RWPE1 (cell line): ENCODE measurements around the gene RBFOX2.
"Not testable (repeated sequence)": the region's sequence is repeated elsewhere in the genome, so short reads cannot be mapped to it uniquely, and the experiment has no call there.

Experiments used
- CTCF ChIA-PET: fragments of 350-600 bp; sonication (Branson Sonifier 250); formaldehyde crosslinking; extraction: SDS; loops from one replicate; lab custom pipeline; 2021; lab: Yijun Ruan, JAX
- POLR2A ChIA-PET: fragments of 400-600 bp; formaldehyde crosslinking; extraction: SDS; loops from one replicate; lab custom pipeline; 2020; ENCODE audit warnings: antibody characterized with exemption; ENCODE audit not compliant: low non-redundant PET; lab: Yijun Ruan, JAX
- DNase-seq: peaks from one replicate; pipeline ENCODE4 v3.0.0; 2012; ENCODE audit warnings: low spot score
- H3K27ac ChIP-seq: fragments of 450-650 bp; 2 replicates; pipeline ENCODE4 v1.5.1; 2017
- TF ChIP-seq, protein P1 (sequence below): fragments of 450-650 bp; conservative IDR thresholded peaks from 2 replicates; pipeline ENCODE4 v1.5.1; 2017; ENCODE audit warnings: low read depth, mild to moderate bottlenecking

The RBFOX2 gene

DNA sequence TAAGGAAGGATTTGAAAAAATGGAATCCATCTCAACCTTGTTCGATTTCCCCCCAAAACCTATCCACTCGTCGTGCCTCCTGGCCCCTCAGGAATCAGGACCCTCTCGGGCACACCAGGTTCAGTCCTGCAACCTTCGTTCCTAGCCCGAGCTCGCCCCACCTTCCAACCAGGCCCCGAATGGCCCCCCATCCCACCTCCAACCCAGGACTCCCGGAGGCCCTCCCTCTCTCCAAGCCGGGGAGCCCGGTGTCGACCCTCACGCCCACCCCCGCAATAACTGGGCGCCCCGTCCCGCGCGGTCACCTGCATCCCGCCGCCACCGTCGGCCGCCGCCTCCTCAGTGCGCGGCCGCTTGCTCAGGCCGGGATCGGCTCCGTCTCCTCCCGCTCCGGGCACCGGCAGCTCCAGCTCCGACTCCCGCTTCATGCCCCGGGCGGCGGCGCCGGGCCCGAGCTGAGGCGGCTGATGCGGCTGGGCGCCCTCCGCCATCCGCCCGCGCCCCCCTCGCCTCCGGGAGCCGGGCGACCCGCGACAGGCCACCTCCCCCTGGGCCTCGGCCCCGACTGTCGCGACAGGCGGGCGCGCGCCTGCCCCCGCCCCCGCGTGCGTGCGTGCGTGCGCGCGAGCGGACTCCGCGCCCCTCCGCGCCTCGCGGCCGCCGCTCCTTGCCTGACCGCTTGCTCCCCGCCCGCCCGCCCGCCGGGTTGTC lies 534 bp downstream of the RBFOX2 start:
- TF ChIP-seq, protein P1, sequence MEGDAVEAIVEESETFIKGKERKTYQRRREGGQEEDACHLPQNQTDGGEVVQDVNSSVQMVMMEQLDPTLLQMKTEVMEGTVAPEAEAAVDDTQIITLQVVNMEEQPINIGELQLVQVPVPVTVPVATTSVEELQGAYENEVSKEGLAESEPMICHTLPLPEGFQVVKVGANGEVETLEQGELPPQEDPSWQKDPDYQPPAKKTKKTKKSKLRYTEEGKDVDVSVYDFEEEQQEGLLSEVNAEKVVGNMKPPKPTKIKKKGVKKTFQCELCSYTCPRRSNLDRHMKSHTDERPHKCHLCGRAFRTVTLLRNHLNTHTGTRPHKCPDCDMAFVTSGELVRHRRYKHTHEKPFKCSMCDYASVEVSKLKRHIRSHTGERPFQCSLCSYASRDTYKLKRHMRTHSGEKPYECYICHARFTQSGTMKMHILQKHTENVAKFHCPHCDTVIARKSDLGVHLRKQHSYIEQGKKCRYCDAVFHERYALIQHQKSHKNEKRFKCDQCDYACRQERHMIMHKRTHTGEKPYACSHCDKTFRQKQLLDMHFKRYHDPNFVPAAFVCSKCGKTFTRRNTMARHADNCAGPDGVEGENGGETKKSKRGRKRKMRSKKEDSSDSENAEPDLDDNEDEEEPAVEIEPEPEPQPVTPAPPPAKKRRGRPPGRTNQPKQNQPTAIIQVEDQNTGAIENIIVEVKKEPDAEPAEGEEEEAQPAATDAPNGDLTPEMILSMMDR, result no peak
- peak overlapping the region; percentile 89 for H3K27ac ChIP-seq
- peak; percentile 64 for DNase-seq
- ChIA-PET CTCF (interaction anchor here (1.9 kb wide), 1 partner anchor 38 kb away, joined by 13 read pairs; no protein-coding TSS in a partner anchor), POLR2A (interaction anchor here (0.5 kb wide), 1 partner anchor 38 kb away, joined by 3 read pairs; no protein-coding TSS in a partner anchor)

DNA sequence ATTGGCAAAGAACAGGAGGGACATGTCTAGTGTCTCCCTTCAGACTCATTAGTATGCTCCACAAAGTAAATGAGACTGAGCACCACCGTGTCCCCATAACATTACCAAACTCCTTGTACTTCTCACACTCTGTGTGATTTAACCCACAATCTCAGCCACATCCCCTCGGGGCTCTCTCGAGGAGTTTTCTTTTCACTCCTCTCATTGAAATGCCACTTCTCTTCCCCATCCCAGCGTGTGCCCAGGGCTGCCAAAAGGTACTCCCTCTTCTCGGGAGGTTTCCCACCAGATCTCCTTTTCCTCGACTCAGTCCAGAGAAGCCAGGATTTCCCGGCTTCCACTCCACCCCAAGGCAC lies 1.1 kb downstream of the RBFOX2 start:
- TF ChIP-seq, protein P1, result no peak
- ChIA-PET CTCF (interaction anchor here (0.6 kb wide), 1 partner anchor 13 kb away, joined by 3 read pairs; no protein-coding TSS in a partner anchor), POLR2A (no interaction called here)
- peak overlapping the region; percentile 89 for H3K27ac ChIP-seq
- no peak for DNase-seq

DNA sequence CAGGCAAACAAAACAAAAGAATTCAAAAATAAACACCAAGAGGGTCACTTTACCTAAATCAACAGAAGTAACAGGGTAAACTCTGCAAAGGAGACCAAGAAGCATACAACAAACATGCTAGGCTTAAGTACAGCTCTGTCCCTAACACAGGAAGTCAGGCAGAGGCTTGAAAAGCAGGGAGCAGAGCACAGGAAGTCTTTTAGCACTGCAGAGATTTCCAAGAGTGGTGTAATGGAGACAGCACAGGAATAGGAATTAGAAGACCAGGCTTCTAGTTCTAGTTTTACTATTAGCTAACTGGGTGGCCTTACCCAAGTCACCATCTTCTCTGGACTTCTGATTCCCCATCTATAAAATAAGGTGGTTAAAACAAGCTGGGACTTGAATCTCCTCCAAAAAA lies 1.9 kb downstream of the RBFOX2 start:
- ChIA-PET POLR2A (no interaction called here), CTCF (interaction anchor here (0.6 to 1.3 kb wide), 5 partner anchors 12 to 791 kb away, joined by 3 to 5 read pairs (median 3); no protein-coding TSS in a partner anchor)
- TF ChIP-seq, protein P1, result no peak
- no peak for DNase-seq
- H3K27ac ChIP-seq, result no peak overlapping the region

DNA sequence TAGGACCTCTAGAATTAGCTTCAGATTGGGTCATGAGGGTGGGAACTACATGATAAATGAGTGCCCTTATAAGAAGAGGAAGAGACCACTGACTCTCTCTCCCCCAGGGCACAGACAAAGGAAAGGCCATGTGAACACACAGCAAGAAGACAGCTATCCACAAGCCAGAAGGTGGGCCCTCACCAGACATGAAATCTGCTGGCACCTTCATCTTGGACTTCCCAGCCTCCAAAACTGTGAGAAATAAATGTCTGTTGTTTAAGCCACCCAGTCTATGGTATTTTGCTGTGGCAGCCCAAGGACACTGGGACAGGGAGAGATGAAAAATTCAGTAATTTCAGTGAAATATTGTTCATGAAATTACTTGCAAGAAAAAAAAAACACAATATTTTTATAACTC lies 5.9 kb downstream of the RBFOX2 start:
- CTCF ChIA-PET, result interaction anchor here (1.2 kb wide), 1 partner anchor 43 kb away, joined by 4 read pairs; no protein-coding TSS in a partner anchor
- POLR2A ChIA-PET, result no interaction called here
- DNase-seq, result no peak
- no peak overlapping the region for H3K27ac ChIP-seq
- TF ChIP-seq, protein P1, result no peak

DNA sequence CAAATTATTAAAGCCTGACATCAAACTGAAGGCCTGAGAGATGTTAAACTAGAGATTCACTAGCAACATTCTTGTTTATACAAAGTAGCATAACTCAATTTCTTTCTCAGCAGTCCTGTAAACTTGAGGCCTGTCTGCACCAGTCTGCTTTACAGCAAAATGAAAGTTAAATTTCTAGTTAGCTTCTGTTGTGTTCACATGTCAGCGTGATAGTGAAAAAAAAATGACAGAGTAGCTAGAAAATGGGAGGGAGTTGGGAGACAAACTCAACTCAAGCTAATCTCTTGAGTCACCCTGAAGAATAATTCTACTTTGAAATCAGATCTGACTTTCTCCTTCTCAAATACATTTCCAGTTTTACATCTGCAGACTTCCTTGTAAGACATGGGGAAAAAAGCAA lies 6.5 kb downstream of the RBFOX2 start:
- CTCF ChIA-PET, result interaction anchor here (0.6 kb wide), 1 partner anchor 15 kb away, joined by 3 read pairs; no protein-coding TSS in a partner anchor
- TF ChIP-seq, protein P1, result no peak
- POLR2A ChIA-PET, result no interaction called here
- DNase-seq, result no peak
- H3K27ac ChIP-seq, result no peak overlapping the region

DNA sequence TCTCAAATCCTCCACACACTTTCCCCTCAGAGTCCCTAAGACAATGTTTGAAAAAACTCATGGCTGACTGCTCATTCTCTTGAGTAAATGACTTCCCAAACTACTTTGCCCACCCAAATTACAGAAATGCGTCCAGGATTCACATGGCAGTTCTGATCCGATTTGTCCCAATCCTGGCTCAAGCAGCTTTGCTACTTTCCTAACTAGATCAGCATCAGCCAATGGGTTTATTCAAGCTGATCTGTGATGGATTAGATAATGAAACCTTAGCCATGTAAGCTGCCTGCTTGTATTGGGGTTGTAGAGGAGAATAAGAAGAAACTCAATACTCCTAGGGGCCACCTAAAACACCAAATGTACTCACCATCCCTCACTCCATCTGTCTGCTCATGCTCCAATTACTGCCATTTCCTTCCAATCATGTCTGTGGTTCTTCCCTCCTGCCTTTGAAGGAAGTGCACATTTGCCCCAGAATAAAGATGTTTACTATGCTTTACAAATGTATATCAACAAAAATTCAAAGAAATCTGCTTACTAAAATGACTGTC lies 6.9 kb downstream of the RBFOX2 start:
- no peak overlapping the region for H3K27ac ChIP-seq
- DNase-seq, result no peak
- ChIA-PET CTCF (interaction anchor here (0.6 kb wide), 1 partner anchor 15 kb away, joined by 3 read pairs; no protein-coding TSS in a partner anchor), POLR2A (no interaction called here)
- TF ChIP-seq, protein P1, result no peak

DNA sequence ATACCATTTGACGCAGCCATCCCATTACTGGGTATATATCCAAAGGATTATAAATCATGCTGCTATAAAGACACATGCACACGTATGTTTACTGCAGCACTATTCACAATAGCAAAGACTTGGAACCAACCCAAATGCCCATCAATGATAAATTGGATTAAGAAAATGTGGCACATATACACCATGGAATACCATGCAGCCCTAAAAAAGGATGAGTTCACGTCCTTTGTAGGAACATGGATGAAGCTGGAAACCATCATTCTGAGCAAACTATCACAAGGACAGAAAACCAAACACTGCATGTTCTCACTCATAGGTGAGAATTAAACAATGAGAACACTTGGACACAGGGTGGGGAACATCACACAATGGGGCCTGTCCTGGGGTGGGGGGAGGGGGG lies 7.8 kb downstream of the RBFOX2 start:
- CTCF ChIA-PET, POLR2A ChIA-PET, H3K27ac ChIP-seq, DNase-seq: not testable (repeated sequence)
